ENCODE measurements around the gene LCE3A. TPM values are rescaled to one million over a fixed set of nuclear protein-coding genes. Genes with fewer than 3 reads are reported as not detected.

Gene LCE3A
- polyA plus RNA-seq, 1 experiment = not detected

- ChIA-PET POLR2A (no interaction called here), CTCF (no interaction called here)
- H3K27me3 ChIP-seq (ENCODE audit: control insufficient read depth, insufficient read depth, low read length) = no peaks in the 10 kb centered on the region
- no peak within 1 kb of the TSS for H3K4me3 ChIP-seq (ENCODE audit: low read depth, low read length)
- no peak for TF ChIP-seq CTCF (IDR thresholded peaks at IDR 0.05; ENCODE audit: insufficient read depth, low read depth, low read length)
- no peaks in the 10 kb centered on the region for H3K36me3 ChIP-seq (ENCODE audit: control insufficient read depth, insufficient read depth, low read length)
- DNase-seq (ENCODE audit: low read depth) = no peak
Observed at GRCh38 chr1:152613511-152613910, 9.4 kb downstream of the LCE3A start, which contains the start of gene LCE3B. LCE3B (plus strand) TSS chr1:152613811; CDS start chr1:152613811, 0 bp downstream.

GRCh38 chr1:152599934-152600333 is 23.0 kb downstream of the LCE3A start, which contains the start of gene LCE3C:
LCE3C (plus strand) TSS chr1:152600234; CDS start chr1:152600732, 498 bp downstream.
- POLR2A ChIA-PET = no interaction called here
- CTCF ChIA-PET = no interaction called here
- no peak for DNase-seq (ENCODE audit: low read depth)
- H3K36me3 ChIP-seq (ENCODE audit: control insufficient read depth, insufficient read depth, low read length) = no peaks in the 10 kb centered on the region
- no peak for TF ChIP-seq CTCF (IDR thresholded peaks at IDR 0.05; ENCODE audit: insufficient read depth, low read depth, low read length)
- no peak within 1 kb of the TSS for H3K4me3 ChIP-seq (ENCODE audit: low read depth, low read length)
- H3K27me3 ChIP-seq (ENCODE audit: control insufficient read depth, insufficient read depth, low read length) = no peaks in the 10 kb centered on the region

GRCh38 chr1:152596986-152597385 is 25.9 kb downstream of the LCE3A start:
- H3K27me3 ChIP-seq (ENCODE audit: control insufficient read depth, insufficient read depth, low read length) = no peaks in the 10 kb centered on the region
- POLR2A ChIA-PET = no interaction called here
- no peak for DNase-seq (ENCODE audit: low read depth)
- no peaks in the 10 kb centered on the region for H3K36me3 ChIP-seq (ENCODE audit: control insufficient read depth, insufficient read depth, low read length)
- H3K4me3 ChIP-seq (ENCODE audit: low read depth, low read length) = no peak overlapping the region
- no peak for TF ChIP-seq CTCF (IDR thresholded peaks at IDR 0.05; ENCODE audit: insufficient read depth, low read depth, low read length)
- CTCF ChIA-PET = no interaction called here

- TF ChIP-seq CTCF (IDR thresholded peaks at IDR 0.05; ENCODE audit: insufficient read depth, low read depth, low read length) = no peak
- no peak for DNase-seq (ENCODE audit: low read depth)
- CTCF ChIA-PET = no interaction called here
- Histone ChIP-seq H3K4me3 (ENCODE audit: low read depth, low read length) (no peak overlapping the region), H3K27me3 (ENCODE audit: control insufficient read depth, insufficient read depth, low read length) (no peaks in the 10 kb centered on the region), H3K36me3 (ENCODE audit: control insufficient read depth, insufficient read depth, low read length) (no peaks in the 10 kb centered on the region)
- POLR2A ChIA-PET = no interaction called here
Observed at GRCh38 chr1:152585586-152585985, 37.3 kb downstream of the LCE3A start.

GRCh38 chr1:152582647-152583046 is 40.3 kb downstream of the LCE3A start:
- CTCF ChIA-PET = no interaction called here
- POLR2A ChIA-PET = no interaction called here
- Histone ChIP-seq H3K27me3 (ENCODE audit: control insufficient read depth, insufficient read depth, low read length) (no peaks in the 10 kb centered on the region), H3K4me3 (ENCODE audit: low read depth, low read length) (no peak overlapping the region), H3K36me3 (ENCODE audit: control insufficient read depth, insufficient read depth, low read length) (no peaks in the 10 kb centered on the region)
- no peak for DNase-seq (ENCODE audit: low read depth)
- TF ChIP-seq CTCF (IDR thresholded peaks at IDR 0.05; ENCODE audit: insufficient read depth, low read depth, low read length) = no peak

Measured in BJ (cell line).